Body of pancreas (tissue), 4 donors: ENCODE data around the gene TMEM92. TPM values are rescaled to one million over a fixed set of nuclear protein-coding genes. Genes with fewer than 3 reads are reported as not detected.
"Not testable (repeated sequence)": the region's sequence is repeated elsewhere in the genome, so short reads cannot be mapped to it uniquely, and the experiment has no call there.

Experiments
- ATAC-seq: fragments of 150-250 bp; one replicate; pipeline ENCODE4 v1.9.1; 2016
- DNase-seq, 4 donors: peaks; one replicate each; pipeline ENCODE4 v3.0.0-alpha.2; 2019
- H3K27ac ChIP-seq, 4 donors: fragments of 200-600 bp; sonication (generic); 1 replicate in 3 of 4; 2 replicates in 1 of 4; pipeline versions ENCODE4 v1.5.1 to v1.6.1; 2016 to 2019; ENCODE audit warnings: mild to moderate bottlenecking in 1 of 4, mixed read lengths in 1 of 4, moderate library complexity in 1 of 4
- H3K27me3 ChIP-seq, 2 donors: fragments of 200-600 bp; sonication (generic); one replicate each; pipeline ENCODE4 v1.6.0; 2016; ENCODE audit warnings: mild to moderate bottlenecking in 1 of 2
- H3K36me3 ChIP-seq, 2 donors: fragments of 200-600 bp; sonication (generic); replicated peaks in 1 of 2; 2 replicates each; pipeline ENCODE4 v1.5.1; 2016; ENCODE audit warnings: low read depth in 2 of 2; ENCODE audit not compliant: insufficient read depth in 1 of 2
- H3K4me1 ChIP-seq: fragments of 200-600 bp; sonication (generic); one replicate; pipeline ENCODE4 v1.6.0; 2016
- H3K4me3 ChIP-seq, 2 donors: fragments of 200-600 bp; sonication (generic); 1 replicate in 1 of 2; 2 replicates in 1 of 2; pipeline ENCODE4 v1.5.1; 2016 to 2019
- H3K9me3 ChIP-seq, 3 donors: fragments of 200-600 bp; sonication (generic); 1 replicate in 2 of 3; 2 replicates in 1 of 3; pipeline ENCODE4 v1.5.1; 2016
- POLR2A ChIP-seq, 3 donors: fragments of 450-650 bp; IDR thresholded peaks; one replicate each; pipeline ENCODE4 v1.6.1; 2016; ENCODE audit warnings: antibody characterized with exemption in 3 of 3, mild to moderate bottlenecking in 2 of 3
- WGBS, 2 donors: methylation state at CpG; one replicate each; pipeline ENCODE4 v1.1.5; 2017; 5-methylcytosine and 5-hydroxymethylcytosine counted together
- intact Hi-C: fragments of 100-400 bp; cut with DNase I; formaldehyde crosslinking; loops from one replicate; pipeline ENCODE4 v1.15.1; 2023
- total RNA-seq, 2 donors: library from RNA; depleted of rRNA; stranded (reverse); fragments of >200 nt; gene quantifications; one replicate each; pipeline ENCODE4 v1.1.0, GENCODE V29; 2016
- TF ChIP-seq, protein P1 (sequence below), 7 experiments: fragments of 450-650 bp in 4 of 7; fragments of 200-600 bp in 3 of 7; sonication (generic) in 3 of 7; IDR thresholded peaks; one replicate each; pipeline ENCODE4 v1.5.1; 2016 to 2019; ENCODE audit warnings: antibody characterized with exemption in 7 of 7

Gene TMEM92
- total RNA-seq, 2 donors from 2014 or later = not detected

DNA sequence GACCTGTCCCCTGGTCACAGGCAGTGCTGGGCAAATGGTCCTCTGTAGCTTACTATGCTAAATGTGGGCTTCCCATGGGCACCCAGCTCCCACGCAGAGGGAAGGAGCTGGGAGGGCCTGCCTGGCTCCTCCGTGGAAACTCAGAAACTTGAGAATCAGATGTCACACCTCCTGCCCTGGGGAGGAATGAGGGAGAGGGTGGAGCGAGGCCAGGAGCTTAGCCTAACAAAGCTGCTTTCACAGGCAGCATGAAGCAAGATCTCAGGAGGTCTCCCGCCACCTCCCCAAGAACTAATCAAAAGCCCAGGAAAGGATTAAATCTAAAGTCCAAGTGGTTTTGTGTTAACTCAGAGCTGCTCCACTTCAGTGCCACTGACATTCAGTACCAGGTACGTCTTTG, 38.0 kb downstream of the TMEM92 start:
- Histone ChIP-seq H3K27ac (no peak overlapping the region), H3K9me3 (no peaks in the 10 kb centered on the region), H3K27me3 (no peaks in the 10 kb centered on the region), H3K4me3 (no peak overlapping the region), H3K4me1 (no peaks in the 10 kb centered on the region), H3K36me3 (no peaks in the 10 kb centered on the region)
- intact Hi-C loops = no loop called here
- DNase-seq = no peak
- ATAC-seq = no peak
- TF ChIP-seq, protein P1, sequence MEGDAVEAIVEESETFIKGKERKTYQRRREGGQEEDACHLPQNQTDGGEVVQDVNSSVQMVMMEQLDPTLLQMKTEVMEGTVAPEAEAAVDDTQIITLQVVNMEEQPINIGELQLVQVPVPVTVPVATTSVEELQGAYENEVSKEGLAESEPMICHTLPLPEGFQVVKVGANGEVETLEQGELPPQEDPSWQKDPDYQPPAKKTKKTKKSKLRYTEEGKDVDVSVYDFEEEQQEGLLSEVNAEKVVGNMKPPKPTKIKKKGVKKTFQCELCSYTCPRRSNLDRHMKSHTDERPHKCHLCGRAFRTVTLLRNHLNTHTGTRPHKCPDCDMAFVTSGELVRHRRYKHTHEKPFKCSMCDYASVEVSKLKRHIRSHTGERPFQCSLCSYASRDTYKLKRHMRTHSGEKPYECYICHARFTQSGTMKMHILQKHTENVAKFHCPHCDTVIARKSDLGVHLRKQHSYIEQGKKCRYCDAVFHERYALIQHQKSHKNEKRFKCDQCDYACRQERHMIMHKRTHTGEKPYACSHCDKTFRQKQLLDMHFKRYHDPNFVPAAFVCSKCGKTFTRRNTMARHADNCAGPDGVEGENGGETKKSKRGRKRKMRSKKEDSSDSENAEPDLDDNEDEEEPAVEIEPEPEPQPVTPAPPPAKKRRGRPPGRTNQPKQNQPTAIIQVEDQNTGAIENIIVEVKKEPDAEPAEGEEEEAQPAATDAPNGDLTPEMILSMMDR (IDR thresholded peaks at IDR 0.05) = no peak
- no peak for TF ChIP-seq POLR2A (IDR thresholded peaks at IDR 0.05)
- WGBS, 2 donors = 61 to 67% methylated on average over 5 of the region's 5 CpGs

DNA sequence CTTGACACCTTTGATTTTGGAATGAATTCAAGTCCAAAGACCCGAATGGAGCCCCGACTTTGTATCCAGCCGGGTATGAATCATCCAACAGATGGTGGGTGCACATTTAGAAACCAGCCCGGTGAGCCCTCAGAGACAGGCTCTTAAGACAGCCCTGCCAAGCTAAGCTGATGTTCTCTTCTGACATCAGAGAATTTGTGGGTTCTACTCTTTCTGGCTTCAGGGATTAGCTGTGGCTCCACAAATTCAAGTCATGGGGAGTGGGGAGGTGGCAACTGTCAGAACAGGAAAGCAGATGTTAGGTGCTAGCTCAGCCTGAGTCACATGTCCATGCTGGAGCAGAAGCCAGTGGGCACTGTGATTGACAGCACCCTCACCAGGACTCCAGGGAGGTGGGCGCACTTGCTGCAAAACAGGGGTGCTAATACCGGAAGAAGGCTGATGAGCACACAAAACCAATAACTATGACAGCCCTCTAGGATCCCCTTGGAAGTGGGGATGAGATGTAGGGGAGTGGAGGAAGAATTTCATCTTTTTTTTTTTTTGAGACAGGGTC, 40.3 kb downstream of the TMEM92 start:
- Histone ChIP-seq H3K36me3 (no peaks in the 10 kb centered on the region), H3K27me3 (no peaks in the 10 kb centered on the region), H3K4me3 (no peak overlapping the region), H3K9me3 (no peaks in the 10 kb centered on the region), H3K4me1 (no peaks in the 10 kb centered on the region), H3K27ac (no peak overlapping the region)
- WGBS, 2 donors = 81 to 93% methylated on average over 4 to 6 of the region's 6 CpGs
- TF ChIP-seq, protein P1 (IDR thresholded peaks at IDR 0.05) = no peak
- TF ChIP-seq POLR2A (IDR thresholded peaks at IDR 0.05) = no peak
- intact Hi-C loops = no loop called here
- ATAC-seq (no peak), DNase-seq (no peak)

DNA sequence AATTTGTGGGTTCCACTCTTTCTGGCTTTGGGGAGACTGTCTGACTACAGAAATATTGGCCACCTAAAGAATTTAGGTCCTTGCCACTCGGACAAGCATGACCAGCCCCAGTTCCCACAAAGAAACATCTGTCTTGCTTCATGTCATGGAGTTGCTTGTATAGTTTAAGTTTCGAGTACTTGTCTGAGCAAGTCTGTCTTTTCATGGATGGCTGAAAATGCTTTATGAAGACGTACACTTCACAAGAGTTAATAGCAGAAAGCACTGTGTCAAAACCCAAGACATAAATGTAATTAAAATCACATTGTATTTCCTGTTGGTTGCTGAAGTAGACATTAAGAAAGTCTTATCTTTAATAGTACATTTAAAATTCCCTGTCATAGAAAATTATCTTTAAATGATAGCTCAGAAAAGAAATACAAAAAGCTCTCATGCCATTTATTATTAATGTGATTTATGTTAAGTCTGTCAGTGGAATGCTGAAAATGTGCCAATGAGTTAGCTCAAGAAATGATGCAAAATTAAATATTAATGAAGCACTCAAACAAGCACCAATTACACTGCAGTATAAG, 41.8 kb downstream of the TMEM92 start:
- no peaks in the 10 kb centered on the region for H3K9me3 ChIP-seq
- 40 to 53% methylated on average over 3 of the region's 3 CpGs for WGBS, 2 donors
- no peaks in the 10 kb centered on the region for H3K36me3 ChIP-seq
- TF ChIP-seq, protein P1 (IDR thresholded peaks at IDR 0.05) = no peak
- TF ChIP-seq POLR2A (IDR thresholded peaks at IDR 0.05) = no peak
- DNase-seq = no peak
- intact Hi-C loops = no loop called here
- no peak overlapping the region for H3K27ac ChIP-seq
- no peaks in the 10 kb centered on the region for H3K4me1 ChIP-seq
- no peaks in the 10 kb centered on the region for H3K27me3 ChIP-seq
- ATAC-seq = no peak
- no peak overlapping the region for H3K4me3 ChIP-seq

DNA sequence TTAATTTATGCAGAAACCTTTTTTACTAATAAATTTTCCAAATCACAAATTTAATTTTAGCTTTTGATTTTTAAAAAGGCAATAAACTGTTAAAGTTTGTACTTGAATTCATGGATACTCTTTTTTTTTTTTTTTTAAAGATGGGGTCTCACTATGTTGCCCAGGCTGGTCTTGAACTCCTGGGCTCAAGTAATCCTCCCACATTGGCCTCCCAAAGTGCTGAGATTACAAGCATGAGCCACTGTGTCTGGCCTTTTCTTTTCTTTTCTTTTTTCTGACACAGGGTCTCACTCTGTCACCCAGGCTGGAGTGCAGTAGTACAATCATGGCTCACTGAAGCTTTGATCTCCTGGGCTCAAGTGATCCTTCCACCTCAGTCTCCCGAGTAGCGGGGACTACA, 42.4 kb downstream of the TMEM92 start:
- 92 to 100% methylated on average over 2 of the region's 2 CpGs for WGBS, 2 donors
- ATAC-seq, H3K36me3 ChIP-seq, DNase-seq, intact Hi-C loops, H3K27me3 ChIP-seq, H3K4me3 ChIP-seq, H3K4me1 ChIP-seq, H3K9me3 ChIP-seq, H3K27ac ChIP-seq: not testable (repeated sequence)

DNA sequence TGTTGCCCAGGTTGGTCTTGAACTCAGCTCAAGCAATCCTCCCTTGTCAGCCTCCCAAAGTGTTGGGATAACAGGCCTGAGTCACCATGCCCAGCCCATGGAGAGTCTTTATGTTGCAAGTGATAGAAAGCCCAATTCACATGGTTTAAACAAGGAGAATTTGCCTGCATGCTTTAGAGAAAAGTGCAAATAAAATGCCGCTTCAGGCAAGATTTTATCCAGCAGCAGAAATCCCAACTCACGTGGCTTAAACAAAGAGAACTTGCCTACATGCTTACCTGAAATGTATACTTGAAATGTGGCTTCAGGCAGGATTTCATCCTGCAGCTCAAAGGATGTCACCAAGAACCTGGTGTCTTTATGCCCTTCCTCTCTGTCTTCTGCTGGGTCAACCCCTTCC, 42.9 kb downstream of the TMEM92 start:
- ATAC-seq (no peak), DNase-seq (no peak)
- 87 to 90% methylated on average over 2 of the region's 2 CpGs for WGBS, 2 donors
- Histone ChIP-seq H3K27me3 (no peaks in the 10 kb centered on the region), H3K27ac (no peak overlapping the region), H3K9me3 (no peaks in the 10 kb centered on the region), H3K36me3 (no peaks in the 10 kb centered on the region), H3K4me3 (no peak overlapping the region), H3K4me1 (no peaks in the 10 kb centered on the region)
- intact Hi-C loops = no loop called here
- no peak for TF ChIP-seq POLR2A (IDR thresholded peaks at IDR 0.05)
- TF ChIP-seq, protein P1 (IDR thresholded peaks at IDR 0.05) = no peak
